GM18511 (cell line): Measurements from ENCODE around the gene PLET1.
"Not testable (repeated sequence)": the region's sequence is repeated elsewhere in the genome, so short reads cannot be mapped to it uniquely, and the experiment has no call there.

ENCODE experiments used
- ATAC-seq: cut with Tn5 transposase; IDR thresholded peaks from one replicate; pipeline ENCODE4 v1.9.1; 2021; ENCODE audit warnings: mild to moderate bottlenecking, moderate library complexity; ENCODE audit not compliant: unreplicated experiment

The PLET1 gene

GRCh38 chr11:112215621-112216020, 45.0 kb downstream of the PLET1 start:
- ATAC-seq: no peak

- no peak for ATAC-seq
Observed at GRCh38 chr11:112213753-112214152, 46.9 kb downstream of the PLET1 start.

DNA sequence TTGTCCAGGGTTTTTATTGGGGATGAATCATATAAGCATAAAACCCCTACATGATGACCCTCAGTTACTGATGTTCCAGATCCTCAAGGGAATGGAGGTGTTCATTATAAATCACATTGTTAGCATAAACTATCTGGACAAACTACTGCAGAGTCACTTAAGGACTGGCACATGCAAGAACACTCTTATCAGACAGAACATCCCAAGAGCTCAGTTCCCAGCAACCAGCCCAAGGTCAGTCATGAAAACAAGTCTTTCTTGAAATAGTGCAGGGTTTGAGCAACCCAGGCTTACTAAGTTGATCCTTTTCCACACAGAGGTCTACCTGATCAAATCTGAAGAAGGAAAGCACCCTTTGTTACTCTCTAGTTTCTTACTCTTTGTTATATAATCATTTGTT, 48.0 kb downstream of the PLET1 start:
- ATAC-seq: no peak

GRCh38 chr11:112212290-112212689, 48.4 kb downstream of the PLET1 start:
- ATAC-seq: no peak

DNA sequence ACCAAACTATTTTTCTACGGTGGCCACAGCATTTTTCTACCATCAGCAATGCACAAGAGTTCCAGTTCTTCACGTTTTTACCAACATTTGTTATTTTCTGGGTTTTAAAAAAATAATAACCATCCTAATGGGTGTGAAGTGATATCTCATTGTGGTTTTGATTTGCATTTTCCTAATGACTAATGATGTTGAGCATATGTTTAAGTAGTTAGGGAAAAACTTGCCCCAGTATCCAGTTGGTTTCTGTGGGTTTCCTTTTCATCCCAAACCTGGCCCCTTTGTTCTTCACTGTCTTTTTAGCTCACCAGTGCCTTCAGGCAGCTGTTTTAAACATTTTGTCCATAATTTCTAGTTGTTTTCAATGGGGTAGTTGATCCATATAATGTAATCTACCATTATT, 49.1 kb downstream of the PLET1 start:
- ATAC-seq: peak; percentile 69

DNA sequence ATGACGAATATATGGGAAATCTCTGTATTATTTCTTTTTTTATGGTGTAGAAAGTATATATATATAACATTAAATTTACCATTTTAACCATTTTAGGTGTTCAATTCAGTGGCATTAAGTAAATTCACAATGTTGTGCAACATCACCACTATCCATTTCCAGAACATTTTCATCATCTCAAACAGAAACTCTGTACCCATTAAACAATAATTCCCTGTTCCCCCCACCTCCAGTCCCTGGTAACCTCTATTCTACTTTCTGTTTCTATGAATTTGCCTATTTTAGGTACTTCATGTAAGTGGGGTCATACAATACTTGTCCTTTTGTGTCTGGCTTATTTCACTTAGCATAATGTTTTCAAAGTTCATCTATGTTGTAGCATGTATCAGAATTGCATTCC, 49.8 kb downstream of the PLET1 start:
- ATAC-seq: no peak

- ATAC-seq: no peak
Observed at GRCh38 chr11:112206071-112206470, 54.6 kb downstream of the PLET1 start.

- no peak for ATAC-seq
Observed at GRCh38 chr11:112200252-112200651, 60.4 kb downstream of the PLET1 start.

GRCh38 chr11:112199101-112199500, 61.6 kb downstream of the PLET1 start:
- not testable (repeated sequence) for ATAC-seq
